ENCODE results near the gene YPEL1. TPM values are rescaled to one million over a fixed set of nuclear protein-coding genes. Genes with fewer than 3 reads are reported as not detected.

Gene YPEL1
- total RNA-seq, 2 experiments from 2014 or later = 0.99 to 1.2 TPM

- ChIA-PET CTCF (interaction anchor here (3.2 to 3.9 kb wide), 2 partner anchors 9 to 23 kb away, joined by 10 to 32 read pairs; partner anchors contain the start of genes SDF2L1 and YDJC), POLR2A (interaction anchor here (0.7 to 4.6 kb wide), 7 partner anchors 10 to 205 kb away, joined by 3 to 30 read pairs (median 4); partner anchors contain the start of genes PPIL2, SDF2L1 and YDJC)
- H3K27me3 Mint-ChIP-seq = no peaks in the 10 kb centered on the region
- peak overlapping the region; percentile 83 for H3K27ac Mint-ChIP-seq
- peaks cover 24% of the 10 kb centered on the region for H3K36me3 Mint-ChIP-seq (ENCODE audit: low read depth)
- peak; percentile 95 for DNase-seq
- intact Hi-C loops (cut with micrococcal nuclease) = no loop called here
- H3K4me1 Mint-ChIP-seq (ENCODE audit: low read depth) = peaks cover 22% of the 10 kb centered on the region
- peak overlapping the region; percentile 89 for H3K4me3 Mint-ChIP-seq
- no peaks in the 10 kb centered on the region for H3K9me3 Mint-ChIP-seq
- ATAC-seq = peak; percentile 97
- TF ChIP-seq CTCF (IDR thresholded peaks at IDR 0.05) = no peak
Observed at GRCh38 chr22:21652010-21652546, 83.5 kb downstream of the YPEL1 start.

DNA sequence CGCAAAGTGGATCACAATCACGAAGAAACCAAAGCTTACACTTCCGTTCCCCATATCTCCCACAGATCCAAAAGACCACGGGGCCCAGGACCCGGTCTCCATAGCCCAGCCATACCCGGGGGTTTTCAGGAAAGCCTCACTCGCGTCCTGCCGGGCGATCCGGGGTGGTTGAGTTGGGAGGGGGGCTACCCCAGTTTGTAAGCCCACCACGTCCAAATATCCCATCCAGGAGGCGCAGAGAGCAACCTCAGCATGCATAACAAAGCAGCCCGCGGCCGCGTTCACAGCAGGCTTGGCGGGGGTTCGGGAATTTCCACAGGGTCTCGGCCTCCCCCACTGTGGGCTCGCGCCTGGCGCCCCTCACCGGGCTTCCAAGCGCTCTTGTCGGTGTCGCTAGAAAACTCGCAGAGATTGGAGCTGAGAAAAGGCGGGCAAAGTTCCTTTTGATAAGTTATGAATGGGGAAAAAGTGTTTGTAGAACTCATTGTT is 84.0 kb downstream of the YPEL1 start:
- DNase-seq = no peak
- intact Hi-C loops (cut with micrococcal nuclease) = no loop called here
- Mint-ChIP-seq H3K4me1 (ENCODE audit: low read depth) (peaks cover 20% of the 10 kb centered on the region), H3K27ac (peak overlapping the region; percentile 83), H3K4me3 (peak overlapping the region; percentile 89), H3K9me3 (no peaks in the 10 kb centered on the region), H3K27me3 (no peaks in the 10 kb centered on the region), H3K36me3 (ENCODE audit: low read depth) (peaks cover 24% of the 10 kb centered on the region)
- POLR2A ChIA-PET = interaction anchor here (0.9 to 4.6 kb wide), 6 partner anchors 9 to 86 kb away, joined by 3 to 30 read pairs (median 5); partner anchors contain the start of genes SDF2L1 and YDJC
- ATAC-seq = peak; percentile 9
- TF ChIP-seq CTCF (IDR thresholded peaks at IDR 0.05) = no peak
- CTCF ChIA-PET = interaction anchor here (3.2 to 3.9 kb wide), 2 partner anchors 9 to 23 kb away, joined by 10 to 32 read pairs; partner anchors contain the start of genes SDF2L1 and YDJC

DNA sequence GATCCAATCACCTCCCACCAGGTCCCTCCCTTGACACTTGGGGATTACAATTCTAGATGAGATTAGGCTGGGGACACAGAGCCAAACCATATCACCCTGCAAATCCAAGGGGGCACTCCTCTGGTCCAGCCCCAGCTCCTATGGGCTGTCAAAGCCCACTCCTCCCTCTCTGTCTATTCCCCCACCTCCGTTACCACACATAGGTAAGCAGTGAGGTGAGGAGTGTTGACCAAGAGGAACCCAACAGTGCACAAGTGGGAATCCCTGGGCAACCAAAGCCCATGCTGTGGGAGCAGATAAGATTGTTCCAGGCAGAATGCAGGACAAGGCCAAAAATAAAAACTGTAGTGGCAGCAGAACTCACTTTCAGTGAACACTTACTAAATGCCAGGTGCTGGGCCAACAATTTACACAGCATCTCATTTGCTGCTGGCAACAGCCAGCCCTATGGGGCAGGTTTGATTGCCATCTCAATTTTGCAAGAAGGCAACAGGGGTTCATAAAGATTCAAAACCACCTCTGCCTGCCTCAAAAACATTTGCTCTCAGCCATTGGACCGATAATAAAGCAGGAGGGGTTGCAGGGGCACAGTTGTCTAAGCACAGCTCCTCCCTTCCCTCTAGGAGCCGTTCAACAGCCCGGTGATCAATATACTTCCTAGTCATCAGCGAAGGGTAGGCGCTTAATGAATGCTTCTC is 84.6 kb downstream of the YPEL1 start:
- CTCF ChIA-PET = interaction anchor here (0.6 to 3.9 kb wide), 3 partner anchors 8 to 22 kb away, joined by 3 to 32 read pairs (median 10); partner anchors contain the start of genes SDF2L1 and YDJC
- H3K4me1 Mint-ChIP-seq (ENCODE audit: low read depth) = peaks cover 21% of the 10 kb centered on the region
- no peaks in the 10 kb centered on the region for H3K27me3 Mint-ChIP-seq
- H3K27ac Mint-ChIP-seq = peak overlapping the region; percentile 83
- H3K9me3 Mint-ChIP-seq = no peaks in the 10 kb centered on the region
- ATAC-seq (no peak), DNase-seq (no peak)
- intact Hi-C loops (cut with micrococcal nuclease) = no loop called here
- POLR2A ChIA-PET = interaction anchor here (0.9 to 4.6 kb wide), 5 partner anchors 9 to 85 kb away, joined by 3 to 30 read pairs (median 5); partner anchors contain the start of genes SDF2L1 and YDJC
- TF ChIP-seq CTCF (IDR thresholded peaks at IDR 0.05) = no peak
- H3K4me3 Mint-ChIP-seq = peak overlapping the region; percentile 89
- peaks cover 28% of the 10 kb centered on the region for H3K36me3 Mint-ChIP-seq (ENCODE audit: low read depth)

DNA sequence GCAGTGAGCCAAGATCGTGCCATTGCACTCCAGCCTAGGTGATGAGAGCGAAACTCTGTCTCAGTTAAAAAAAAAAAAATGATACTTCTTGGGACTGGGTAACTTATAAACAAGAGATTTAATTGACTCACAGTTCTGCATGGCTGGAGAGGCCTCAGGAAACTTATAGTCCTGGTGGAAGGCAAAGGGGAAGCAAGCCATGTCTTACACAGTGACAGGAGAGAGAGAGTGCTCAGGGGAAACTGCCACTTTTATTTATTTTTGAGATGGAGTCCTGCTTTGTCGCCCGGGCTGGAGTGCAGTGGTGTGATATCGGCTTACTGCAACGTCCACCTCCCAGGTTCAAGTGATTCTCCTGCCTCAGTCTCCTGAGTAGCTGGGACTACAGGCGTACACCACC is 85.3 kb downstream of the YPEL1 start:
- H3K4me3 Mint-ChIP-seq = peak overlapping the region; percentile 89

More for the DNA sequence above, 85.3 kb downstream of the YPEL1 start:
- no peaks in the 10 kb centered on the region for H3K9me3 Mint-ChIP-seq
- no peaks in the 10 kb centered on the region for H3K27me3 Mint-ChIP-seq
- no peak for TF ChIP-seq CTCF (IDR thresholded peaks at IDR 0.05)
- intact Hi-C loops (cut with micrococcal nuclease) = no loop called here
- ChIA-PET POLR2A (interaction anchor here (4.6 kb wide), 1 partner anchor 8 kb away, joined by 30 read pairs; the partner anchor contains the start of gene SDF2L1), CTCF (interaction anchor here (0.6 to 3.2 kb wide), 2 partner anchors 14 to 22 kb away, joined by 3 to 10 read pairs; partner anchors contain the start of gene YDJC)
- H3K4me1 Mint-ChIP-seq (ENCODE audit: low read depth) = peaks cover 21% of the 10 kb centered on the region
- DNase-seq (no peak), ATAC-seq (no peak)
- no peak overlapping the region for H3K27ac Mint-ChIP-seq
- H3K36me3 Mint-ChIP-seq (ENCODE audit: low read depth) = peaks cover 30% of the 10 kb centered on the region

Small RNA genes within 50 kb of the gene (microRNA-seq; reads per million reads assigned to microRNA genes)
- 669 reads per million, percentile 85 among the genes with 10 or more reads in this experiment for gene MIR130B (ENCODE audit: borderline microRNAs expressed, borderline replicate concordance)
- gene MIR301B (ENCODE audit: borderline microRNAs expressed, borderline replicate concordance) = 14.8 reads per million, percentile 40 among the genes with 10 or more reads in this experiment

Other genes starting within 250 kb of the YPEL1 start
- under 1 TPM in 1 of 2 experiments, not detected in 1; 0.20 TPM for gene RIMBP3C, start 184.3 kb downstream of the YPEL1 start, total RNA-seq
- 10 to 100 TPM; 50.3 to 54.9 TPM for gene UBE2L3, start 168.1 kb downstream of the YPEL1 start, total RNA-seq
- 10 to 100 TPM; 60.1 to 64.9 TPM for gene YDJC, start 105.8 kb downstream of the YPEL1 start, total RNA-seq
- under 1 TPM in 1 of 2 experiments, not detected in 1; 0.45 TPM for gene CCDC116, start 103.0 kb downstream of the YPEL1 start, total RNA-seq
- 10 to 100 TPM; 38.6 to 41.3 TPM for gene SDF2L1, start 93.5 kb downstream of the YPEL1 start, total RNA-seq
- 10 to 100 TPM; 41.5 to 42.5 TPM for gene PPIL2, start 69.8 kb downstream of the YPEL1 start, total RNA-seq
- 10 to 100 TPM; 87.1 to 93.4 TPM for gene MAPK1, start 131.9 kb upstream of the YPEL1 start, total RNA-seq
- gene PPM1F, start 217.1 kb upstream of the YPEL1 start, total RNA-seq = 10 to 100 TPM; 18.2 to 18.8 TPM
- 10 to 100 TPM; 33.6 to 34.0 TPM for gene TOP3B, start 247.0 kb upstream of the YPEL1 start, total RNA-seq

Measured in activated CD8-positive, alpha-beta T cell treated with anti-CD3 and anti-CD28 coated beads for 36 hours (primary cell).